Memory B cell (primary cell): ENCODE data around the gene GABRB3.

ENCODE experiments used
- ATAC-seq: fragments of 150-1000 bp; cut with Tn5 transposase; 2 replicates; pipeline ENCODE4 v1.10.0; 2021; ENCODE audit warnings: low read depth, mild to moderate bottlenecking, moderate library complexity
- DNase-seq, 2 donors: peaks; one replicate each; pipeline ENCODE4 v3.0.0; 2022; ENCODE audit warnings: low spot score in 2 of 2
- H3K27ac Mint-ChIP-seq: one replicate; pipeline ENCODE4 v1.8.0; 2022; ENCODE audit warnings: mild to moderate bottlenecking, moderate library complexity, mixed read lengths
- H3K27me3 Mint-ChIP-seq: one replicate; pipeline ENCODE4 v1.8.0; 2022; ENCODE audit warnings: mixed read lengths
- H3K36me3 Mint-ChIP-seq: one replicate; pipeline ENCODE4 v1.8.0; 2022; ENCODE audit warnings: mild to moderate bottlenecking, mixed read lengths
- H3K4me1 Mint-ChIP-seq: one replicate; pipeline ENCODE4 v1.8.0; 2022; ENCODE audit warnings: mixed read lengths
- H3K4me3 Mint-ChIP-seq: one replicate; pipeline ENCODE4 v1.8.0; 2022; ENCODE audit warnings: mild to moderate bottlenecking, moderate library complexity, mixed read lengths
- H3K9me3 Mint-ChIP-seq: one replicate; pipeline ENCODE4 v1.8.0; 2022; ENCODE audit warnings: mixed read lengths

Gene GABRB3

DNA sequence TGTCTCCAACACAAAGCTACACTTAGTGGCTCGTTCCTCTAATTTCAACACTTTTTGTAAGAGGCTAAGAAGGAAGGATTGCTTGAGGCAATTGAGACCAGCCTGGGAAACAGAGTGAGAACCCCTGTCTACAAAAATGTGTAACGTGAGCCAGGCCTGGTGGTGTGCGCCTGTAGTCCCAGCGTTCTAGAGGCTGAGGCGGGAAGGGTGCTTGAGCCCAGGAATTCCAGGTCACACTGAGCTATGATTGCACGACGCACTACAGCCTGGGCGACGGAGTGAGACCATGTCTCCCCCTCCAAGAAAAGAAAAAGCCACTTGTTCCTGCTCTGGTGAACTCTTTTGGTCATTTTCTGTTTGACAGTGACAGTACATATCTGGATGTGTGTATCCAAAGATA is 127.9 kb downstream of the GABRB3 start:
- Mint-ChIP-seq H3K27ac (no peak overlapping the region), H3K4me1 (no peaks in the 10 kb centered on the region), H3K27me3 (no peaks in the 10 kb centered on the region), H3K4me3 (no peak overlapping the region), H3K36me3 (no peaks in the 10 kb centered on the region), H3K9me3 (peaks cover 21% of the 10 kb centered on the region)
- DNase-seq (no peak), ATAC-seq (no peak)

DNA sequence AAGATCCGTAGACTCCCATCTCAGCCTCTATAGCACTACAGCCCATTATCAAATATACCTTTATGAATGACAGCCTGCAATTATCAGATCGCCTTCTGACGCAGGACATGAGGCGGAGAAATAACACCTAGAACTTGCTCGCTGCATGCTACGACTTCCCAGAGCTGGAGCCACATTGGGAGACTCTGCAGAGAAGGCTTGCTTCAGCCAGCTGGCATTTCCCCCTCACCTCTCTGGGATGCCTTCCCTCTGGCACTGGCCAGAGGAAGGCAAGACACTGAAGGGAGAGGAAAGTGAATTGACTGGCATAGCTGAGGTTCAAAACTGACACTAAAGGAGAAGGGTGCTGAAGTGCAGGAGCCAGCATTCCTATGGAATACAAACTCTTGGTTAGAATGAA is 131.7 kb downstream of the GABRB3 start:
- Mint-ChIP-seq H3K36me3 (no peaks in the 10 kb centered on the region), H3K27ac (no peak overlapping the region), H3K9me3 (peaks cover 12% of the 10 kb centered on the region)

DNA sequence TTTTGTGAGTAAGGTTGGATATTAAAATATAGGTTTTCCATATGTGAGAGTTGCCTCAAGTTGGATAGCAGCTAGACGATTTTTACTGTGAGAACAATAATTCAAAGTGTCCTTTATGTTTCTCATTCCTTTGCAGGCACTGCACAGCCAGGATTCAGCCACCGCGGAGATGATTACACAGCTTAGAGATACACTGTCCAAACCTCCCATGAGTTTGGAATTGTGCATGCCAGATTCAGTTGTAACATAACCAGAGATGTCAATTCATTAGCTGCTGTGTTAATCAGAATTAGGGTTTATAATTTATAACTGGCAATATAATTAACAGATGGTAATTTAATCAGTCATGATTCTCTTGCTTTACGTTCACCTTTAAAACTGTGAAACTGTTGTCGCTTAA is 132.3 kb downstream of the GABRB3 start:
- Mint-ChIP-seq H3K36me3 (no peaks in the 10 kb centered on the region), H3K9me3 (peaks cover 12% of the 10 kb centered on the region), H3K4me3 (no peak overlapping the region), H3K4me1 (no peaks in the 10 kb centered on the region), H3K27me3 (no peaks in the 10 kb centered on the region), H3K27ac (no peak overlapping the region)
- ATAC-seq (no peak), DNase-seq (no peak)

More for the DNA sequence above, 131.7 kb downstream of the GABRB3 start:
- DNase-seq, result no peak
- Mint-ChIP-seq H3K4me1 (no peaks in the 10 kb centered on the region), H3K27me3 (no peaks in the 10 kb centered on the region), H3K4me3 (no peak overlapping the region)
- no peak for ATAC-seq

DNA sequence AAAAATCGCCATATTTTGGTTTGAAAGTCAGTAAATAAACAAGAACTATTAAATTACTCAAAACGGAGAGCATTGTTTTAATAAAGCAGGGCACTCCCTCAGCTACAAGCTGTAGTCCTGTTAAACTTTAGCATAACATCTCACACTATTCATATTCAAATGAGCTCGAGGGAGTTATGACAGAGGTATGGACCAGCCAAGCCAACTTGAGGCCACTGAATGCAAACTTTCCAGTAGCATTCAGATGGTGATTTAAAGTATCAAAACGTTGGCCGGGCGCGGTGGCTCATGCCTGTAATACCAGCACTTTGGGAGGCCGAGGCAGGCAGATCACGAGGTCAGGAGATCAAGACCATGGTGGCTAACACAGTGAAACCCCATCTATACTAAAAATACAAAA is 132.9 kb downstream of the GABRB3 start:
- Mint-ChIP-seq H3K4me1 (no peaks in the 10 kb centered on the region), H3K27ac (no peak overlapping the region), H3K4me3 (no peak overlapping the region), H3K9me3 (peaks cover 12% of the 10 kb centered on the region), H3K36me3 (no peaks in the 10 kb centered on the region), H3K27me3 (no peaks in the 10 kb centered on the region)
- DNase-seq, result no peak
- ATAC-seq, result no peak

DNA sequence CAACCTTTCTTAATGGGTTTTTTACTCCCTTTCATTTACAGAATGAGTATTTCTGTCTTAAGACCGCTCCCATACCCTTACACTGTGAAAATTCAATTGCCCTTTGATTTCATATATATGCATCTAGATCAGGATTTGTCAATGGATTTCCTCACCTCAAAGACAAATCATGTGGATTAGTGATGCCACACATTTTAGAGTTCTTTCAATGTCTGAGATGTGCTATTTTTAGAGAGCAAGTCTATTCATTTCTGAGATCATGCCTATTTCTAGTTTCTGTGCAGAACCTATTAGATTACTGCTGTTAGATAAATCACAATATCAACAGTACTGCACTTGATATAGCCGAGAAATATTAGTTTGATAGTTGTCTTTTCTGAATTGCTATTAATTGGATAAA is 137.3 kb downstream of the GABRB3 start:
- Mint-ChIP-seq H3K27ac (no peak overlapping the region), H3K4me3 (no peak overlapping the region), H3K4me1 (no peaks in the 10 kb centered on the region), H3K36me3 (no peaks in the 10 kb centered on the region), H3K27me3 (no peaks in the 10 kb centered on the region), H3K9me3 (peaks cover 7% of the 10 kb centered on the region)
- no peak for DNase-seq
- ATAC-seq, result no peak

DNA sequence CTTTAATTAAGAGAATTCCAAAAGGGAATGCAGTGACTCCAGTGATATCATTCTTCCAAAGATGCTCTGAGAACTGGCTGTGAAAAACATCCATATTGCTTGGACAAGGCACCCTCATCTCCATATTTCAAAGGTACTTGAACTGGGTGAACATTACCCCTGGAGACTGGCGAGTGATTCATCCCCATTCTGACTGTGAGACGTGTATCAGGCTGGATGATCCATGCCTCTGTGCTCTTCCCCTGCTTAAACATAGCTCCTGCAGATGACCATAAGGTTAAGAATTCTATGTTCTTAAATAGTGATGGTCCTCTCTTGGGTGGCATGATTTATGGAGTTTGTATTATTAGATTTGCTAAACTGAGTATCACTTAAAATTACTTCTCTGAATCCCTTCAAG is 137.8 kb downstream of the GABRB3 start:
- ATAC-seq (no peak), DNase-seq (no peak)
- H3K27me3 Mint-ChIP-seq, result no peaks in the 10 kb centered on the region
- H3K9me3 Mint-ChIP-seq, result peaks cover 7% of the 10 kb centered on the region
- H3K4me3 Mint-ChIP-seq, result no peak overlapping the region
- no peak overlapping the region for H3K27ac Mint-ChIP-seq
- H3K36me3 Mint-ChIP-seq, result no peaks in the 10 kb centered on the region
- H3K4me1 Mint-ChIP-seq, result no peaks in the 10 kb centered on the region

DNA sequence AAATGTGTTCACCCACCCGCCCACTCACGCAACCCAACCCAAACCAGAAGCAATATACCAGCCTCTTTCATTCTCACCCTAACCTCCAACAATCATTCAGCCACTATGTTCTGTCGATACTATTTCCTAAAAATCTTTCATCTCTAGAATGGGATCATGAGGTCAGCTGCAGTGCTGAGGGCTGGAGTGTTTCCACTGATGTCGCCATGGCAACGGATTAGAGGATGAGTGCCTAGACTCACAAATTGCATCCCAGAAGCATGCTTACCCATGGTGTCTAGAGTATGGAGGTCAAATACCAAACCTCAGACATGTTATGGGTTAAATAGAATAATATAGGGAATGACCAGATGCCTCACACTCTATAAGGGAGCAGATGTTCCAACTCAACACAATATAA is 138.5 kb downstream of the GABRB3 start:
- Mint-ChIP-seq H3K27ac (no peak overlapping the region), H3K9me3 (peaks cover 7% of the 10 kb centered on the region), H3K4me3 (no peak overlapping the region), H3K36me3 (no peaks in the 10 kb centered on the region), H3K27me3 (no peaks in the 10 kb centered on the region), H3K4me1 (no peaks in the 10 kb centered on the region)
- no peak for DNase-seq
- ATAC-seq, result no peak

DNA sequence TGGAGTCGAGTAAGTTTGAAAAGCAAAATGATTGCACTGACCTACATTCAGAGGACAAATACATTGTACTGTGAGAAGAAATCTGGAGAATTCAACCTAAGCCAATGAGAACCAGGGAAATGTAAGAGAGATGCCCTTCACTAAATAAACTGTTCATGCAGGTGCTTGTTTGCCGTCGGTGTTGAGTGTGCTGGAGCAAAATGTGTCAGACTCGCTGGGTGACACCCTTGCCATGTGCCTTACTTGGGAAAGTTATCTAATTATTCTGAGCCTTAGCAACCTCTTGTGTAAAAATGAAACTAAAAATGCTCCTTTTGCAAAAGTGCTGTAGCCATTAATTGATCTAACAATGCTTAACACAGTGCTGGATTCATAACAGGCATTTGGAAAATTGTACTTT is 140.4 kb downstream of the GABRB3 start:
- DNase-seq, result no peak
- Mint-ChIP-seq H3K27me3 (no peaks in the 10 kb centered on the region), H3K9me3 (peaks cover 8% of the 10 kb centered on the region), H3K36me3 (no peaks in the 10 kb centered on the region), H3K4me3 (no peak overlapping the region), H3K27ac (no peak overlapping the region), H3K4me1 (no peaks in the 10 kb centered on the region)
- ATAC-seq, result no peak

DNA sequence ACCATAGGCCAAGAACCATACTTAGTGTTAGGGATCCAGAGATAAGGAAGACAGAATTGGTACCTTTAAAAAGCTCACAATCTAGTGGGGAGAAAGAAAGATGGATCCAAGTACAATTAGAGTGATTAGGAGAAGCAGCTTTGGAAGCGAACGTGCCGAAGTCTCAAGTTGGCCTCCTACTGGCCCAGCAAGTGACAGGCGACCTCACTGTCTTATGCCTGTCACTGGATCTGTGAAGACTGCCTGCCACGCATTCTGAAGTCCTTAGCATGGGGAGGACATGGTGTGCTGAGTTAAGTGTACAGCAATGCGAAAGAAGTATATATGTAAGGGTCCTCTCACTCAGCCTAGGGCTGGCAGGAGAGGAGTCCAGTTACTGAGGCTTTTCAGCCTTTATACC is 141.0 kb downstream of the GABRB3 start:
- no peak for ATAC-seq
- Mint-ChIP-seq H3K27me3 (no peaks in the 10 kb centered on the region), H3K9me3 (peaks cover 11% of the 10 kb centered on the region), H3K4me3 (no peak overlapping the region), H3K4me1 (no peaks in the 10 kb centered on the region), H3K27ac (no peak overlapping the region), H3K36me3 (no peaks in the 10 kb centered on the region)
- no peak for DNase-seq

DNA sequence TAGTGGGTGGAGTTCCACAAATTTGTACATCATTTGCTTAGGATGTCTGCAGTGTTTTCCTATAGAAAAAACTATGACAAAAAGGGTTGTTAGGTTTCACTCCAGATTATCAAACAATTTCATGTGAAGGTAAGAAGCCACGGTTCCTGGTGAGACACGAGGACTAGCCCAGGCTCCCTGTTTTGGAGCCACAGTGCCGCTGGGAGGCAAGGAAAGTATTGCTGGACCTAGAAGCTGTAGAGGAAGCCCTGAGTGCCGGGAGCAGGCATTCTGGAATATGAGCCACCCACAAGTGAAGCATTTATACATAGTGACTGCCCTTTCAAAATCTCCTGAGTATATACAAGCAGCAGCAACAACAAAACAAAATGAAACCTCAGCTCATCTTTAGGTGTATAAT is 142.0 kb downstream of the GABRB3 start:
- Mint-ChIP-seq H3K4me3 (no peak overlapping the region), H3K4me1 (no peaks in the 10 kb centered on the region), H3K36me3 (no peaks in the 10 kb centered on the region), H3K27ac (no peak overlapping the region), H3K27me3 (no peaks in the 10 kb centered on the region), H3K9me3 (peaks cover 6% of the 10 kb centered on the region)
- ATAC-seq (no peak), DNase-seq (no peak)

DNA sequence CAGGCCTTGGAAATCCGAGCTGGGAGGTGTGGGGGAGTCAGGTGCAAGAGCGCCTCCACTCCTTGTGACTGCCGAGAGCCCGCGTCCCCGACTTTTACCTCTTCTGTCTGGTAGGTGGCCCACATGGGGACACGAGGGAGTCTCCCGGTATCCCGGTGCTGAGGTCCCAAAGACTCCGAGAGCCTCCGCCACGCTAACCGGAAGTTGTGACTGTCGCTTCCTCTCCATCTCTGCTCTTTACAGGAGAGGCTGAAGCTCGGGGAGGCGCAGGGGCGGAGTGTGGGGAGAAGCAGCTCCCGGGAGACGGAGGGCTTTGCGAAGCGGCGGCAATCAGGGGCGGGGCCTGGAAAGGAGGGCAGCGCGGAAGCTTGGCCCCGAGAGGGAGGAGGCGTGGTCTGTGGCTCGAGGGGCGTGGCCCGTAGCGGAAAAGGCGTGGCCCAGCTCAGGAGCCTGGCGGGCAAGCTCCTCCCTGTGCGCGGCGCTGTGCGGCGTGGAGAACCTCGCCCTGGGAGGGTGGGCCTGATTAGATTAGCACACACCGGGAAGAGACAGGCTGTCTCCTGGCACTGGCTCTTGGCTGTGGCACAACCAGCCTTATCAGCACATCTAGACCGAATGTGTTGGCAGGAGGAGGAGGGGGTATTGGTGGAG is 143.9 kb downstream of the GABRB3 start:
- Mint-ChIP-seq H3K27me3 (no peaks in the 10 kb centered on the region), H3K4me3 (no peak overlapping the region), H3K36me3 (no peaks in the 10 kb centered on the region), H3K4me1 (no peaks in the 10 kb centered on the region), H3K9me3 (peaks cover 4% of the 10 kb centered on the region), H3K27ac (no peak overlapping the region)
- ATAC-seq (no peak), DNase-seq (no peak)

DNA sequence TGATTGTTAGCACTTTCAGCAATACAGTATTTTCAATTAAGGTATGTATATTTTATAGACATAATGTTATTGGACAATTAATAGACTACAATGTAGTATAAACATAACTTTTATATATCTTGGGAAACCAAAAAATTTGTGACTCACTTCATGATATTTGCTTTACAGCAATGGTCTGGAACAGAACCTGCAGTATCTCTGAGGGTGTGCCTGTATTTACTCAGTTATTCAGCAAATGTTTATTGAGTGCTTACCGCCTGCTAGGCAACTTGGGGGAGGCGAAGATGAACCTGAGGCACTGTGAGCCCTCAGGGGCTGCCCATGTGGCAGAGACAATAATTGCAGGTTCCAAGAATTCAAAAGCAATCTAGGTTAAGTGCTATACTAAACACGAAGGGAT is 144.8 kb downstream of the GABRB3 start:
- Mint-ChIP-seq H3K27ac (no peak overlapping the region), H3K9me3 (peaks cover 4% of the 10 kb centered on the region), H3K27me3 (no peaks in the 10 kb centered on the region), H3K36me3 (no peaks in the 10 kb centered on the region), H3K4me1 (no peaks in the 10 kb centered on the region), H3K4me3 (no peak overlapping the region)
- DNase-seq, result no peak
- ATAC-seq, result no peak

DNA sequence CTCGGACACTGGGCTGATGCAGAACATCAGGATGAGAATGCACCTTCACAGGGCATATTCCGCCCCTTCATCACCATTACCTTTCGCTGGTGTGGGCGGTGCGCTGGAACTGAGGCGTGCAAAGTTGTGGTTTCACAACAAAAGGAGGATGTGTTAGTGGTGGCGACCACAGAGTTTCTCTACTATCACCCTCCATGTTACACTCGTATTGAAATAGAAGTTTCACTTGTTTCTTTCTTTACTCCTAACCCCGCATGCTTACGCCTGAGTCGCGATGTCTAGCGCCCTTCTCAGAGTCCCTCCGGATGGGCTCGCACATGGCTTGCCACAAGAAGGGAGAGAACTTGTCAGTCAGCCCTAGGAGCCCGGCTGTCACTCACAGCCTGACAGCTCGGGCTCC is 148.7 kb downstream of the GABRB3 start:
- H3K27me3 Mint-ChIP-seq, result no peaks in the 10 kb centered on the region
- H3K27ac Mint-ChIP-seq, result no peak overlapping the region
- no peaks in the 10 kb centered on the region for H3K36me3 Mint-ChIP-seq
- no peak overlapping the region for H3K4me3 Mint-ChIP-seq
- ATAC-seq (no peak), DNase-seq (no peak)
- peaks cover 7% of the 10 kb centered on the region for H3K9me3 Mint-ChIP-seq
- no peaks in the 10 kb centered on the region for H3K4me1 Mint-ChIP-seq

DNA sequence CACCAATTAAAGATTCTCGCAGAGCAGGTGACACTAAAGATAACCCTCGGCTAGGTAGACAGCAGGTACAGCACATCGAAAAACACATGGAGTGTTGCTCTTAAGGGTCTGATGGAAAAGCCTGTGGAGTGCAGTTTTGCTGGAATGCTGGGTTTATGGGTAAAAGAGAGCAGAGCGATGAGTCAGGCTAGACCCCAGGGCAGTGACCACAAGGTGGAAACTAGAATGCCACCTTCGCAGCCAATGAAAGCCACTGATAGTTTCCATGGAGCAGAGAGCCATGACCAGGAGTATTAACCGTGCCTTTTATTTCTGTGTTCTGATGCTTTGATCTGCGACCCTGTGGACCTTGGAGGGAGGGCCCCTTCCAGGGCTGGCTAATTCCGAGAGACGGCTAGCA is 149.8 kb downstream of the GABRB3 start:
- DNase-seq, result no peak
- Mint-ChIP-seq H3K9me3 (peaks cover 7% of the 10 kb centered on the region), H3K27me3 (no peaks in the 10 kb centered on the region), H3K36me3 (no peaks in the 10 kb centered on the region), H3K27ac (no peak overlapping the region), H3K4me1 (no peaks in the 10 kb centered on the region), H3K4me3 (no peak overlapping the region)
- ATAC-seq, result no peak

DNA sequence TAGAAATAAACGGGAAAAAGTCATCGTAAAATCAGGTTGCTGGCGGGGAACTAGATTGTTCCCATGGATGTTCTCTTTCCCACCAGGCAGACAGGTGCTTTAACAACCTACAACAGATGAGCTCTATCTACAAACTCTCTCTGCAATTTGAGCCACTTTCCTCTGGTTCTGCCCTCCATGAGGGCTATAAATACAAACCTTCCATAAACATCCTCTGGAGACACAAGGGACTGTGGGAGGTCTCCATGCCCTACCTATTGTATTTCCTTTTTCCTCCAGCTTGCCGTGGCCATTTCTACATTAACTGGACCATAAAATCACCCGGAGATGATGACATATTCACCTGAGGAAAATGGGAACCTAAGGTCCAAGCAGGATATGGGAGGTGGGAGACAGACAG is 151.1 kb downstream of the GABRB3 start:
- no peaks in the 10 kb centered on the region for H3K36me3 Mint-ChIP-seq
- peaks cover 3% of the 10 kb centered on the region for H3K9me3 Mint-ChIP-seq
- no peaks in the 10 kb centered on the region for H3K27me3 Mint-ChIP-seq
- no peak overlapping the region for H3K4me3 Mint-ChIP-seq
- H3K27ac Mint-ChIP-seq, result no peak overlapping the region
- no peak for ATAC-seq
- DNase-seq, result no peak
- H3K4me1 Mint-ChIP-seq, result no peaks in the 10 kb centered on the region
